Esophagus muscularis mucosa (tissue), 4 donors: ENCODE results near the gene RAB18. TPM values are rescaled to one million over a fixed set of nuclear protein-coding genes. Genes with fewer than 3 reads are reported as not detected.

Experiments used
- DNase-seq: peaks from one replicate; pipeline ENCODE4 v3.0.0-alpha.2; 2017; ENCODE audit errors: extremely low spot score
- H3K27ac ChIP-seq, 4 donors: fragments of 200-600 bp; sonication (generic); replicated peaks in 1 of 4; 1 replicate in 3 of 4; 2 replicates in 1 of 4; pipeline ENCODE4 v1.5.1; 2016 to 2019; ENCODE audit warnings: mild to moderate bottlenecking in 1 of 4
- H3K27me3 ChIP-seq, 4 donors: fragments of 200-600 bp; sonication (generic); one replicate each; pipeline versions ENCODE4 v1.5.1 to v1.6.0; 2016 to 2019
- H3K36me3 ChIP-seq, 4 donors: fragments of 200-600 bp; sonication (generic); one replicate each; pipeline ENCODE4 v1.5.1; 2016 to 2019
- H3K4me1 ChIP-seq, 4 donors: fragments of 200-600 bp; sonication (generic); one replicate each; pipeline ENCODE4 v1.5.1; 2016 to 2019
- H3K4me3 ChIP-seq, 4 donors: fragments of 200-600 bp; sonication (generic); 1 replicate in 2 of 4; 2 replicates in 2 of 4; pipeline ENCODE4 v1.5.1; 2016 to 2019; ENCODE audit warnings: mild to moderate bottlenecking in 4 of 4, moderate library complexity in 1 of 4
- H3K9me3 ChIP-seq, 4 donors: fragments of 200-600 bp; sonication (generic); 1 replicate in 3 of 4; 2 replicates in 1 of 4; pipeline ENCODE4 v1.5.1; 2016 to 2019
- CTCF ChIP-seq, 3 experiments: fragments of 200-600 bp in 2 of 3; fragments of 450-650 bp in 1 of 3; sonication (generic) in 2 of 3; IDR thresholded peaks; one replicate each; pipeline ENCODE4 v1.5.1; 2017 to 2019; ENCODE audit warnings: antibody characterized with exemption in 3 of 3, mild to moderate bottlenecking in 2 of 3, moderate library complexity in 1 of 3
- EP300 ChIP-seq: sonication (generic); formaldehyde crosslinking; IDR thresholded peaks from one replicate; pipeline ENCODE4 v1.6.1; 2017; ENCODE audit warnings: antibody characterized with exemption
- POLR2A ChIP-seq: fragments of 450-650 bp; IDR thresholded peaks from one replicate; pipeline ENCODE4 v1.6.1; 2017; ENCODE audit warnings: antibody characterized with exemption, moderate library complexity, mild to moderate bottlenecking, low read depth
- POLR2AphosphoS5 ChIP-seq, 2 donors: sonication (generic); formaldehyde crosslinking; IDR thresholded peaks; one replicate each; pipeline ENCODE4 v1.6.1; 2017; ENCODE audit warnings: antibody characterized with exemption in 2 of 2
- WGBS: methylation state at CpG from one replicate; pipeline ENCODE4 v1.1.5; 2018; 5-methylcytosine and 5-hydroxymethylcytosine counted together
- intact Hi-C: fragments of 100-400 bp; cut with DNase I; formaldehyde crosslinking; loops from one replicate; pipeline ENCODE4 v1.15.1; 2023
- total RNA-seq, 4 donors: library from RNA; depleted of rRNA; stranded (reverse); fragments of >200 nt; gene quantifications; one replicate each; pipeline versions ENCODE4 v1.1.0 to v1.2.1, GENCODE V29; 2016

RAB18 gene
- total RNA-seq, 4 donors from 2014 or later, result 37.1 to 51.7 (median 42.6) TPM

DNA sequence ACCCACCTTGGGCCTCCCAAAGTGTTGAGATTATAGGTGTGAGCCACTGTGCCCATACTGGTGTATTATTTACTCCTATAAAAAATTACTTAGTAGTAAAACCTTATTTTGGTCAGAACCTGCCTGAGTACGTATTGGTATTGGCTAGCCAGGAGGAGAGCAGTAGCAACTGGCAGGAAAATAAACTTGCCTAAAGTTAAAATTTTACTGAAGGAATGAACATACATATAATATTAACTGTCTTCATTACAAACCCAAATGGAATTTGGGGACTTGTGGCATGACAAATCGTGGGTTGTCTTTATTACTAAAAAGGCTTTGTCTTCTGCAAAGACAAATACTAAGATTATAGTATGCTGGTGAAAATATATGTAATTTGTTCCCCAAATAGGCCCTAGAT is 8.4 kb downstream of the RAB18 start:
- WGBS, result 92% methylated on average over 2 of the region's 2 CpGs
- intact Hi-C loops, result no loop called here
- no peak overlapping the region for H3K27ac ChIP-seq
- H3K36me3 ChIP-seq, result peaks cover 0 to 40% (median 19%) of the 10 kb centered on the region in 4 donors
- H3K4me1 ChIP-seq, result peaks cover 13 to 56% (median 37%) of the 10 kb centered on the region in 4 donors
- H3K27me3 ChIP-seq, result no peaks in the 10 kb centered on the region
- TF ChIP-seq EP300, result no peak
- no peak for TF ChIP-seq CTCF (IDR thresholded peaks at IDR 0.05)
- TF ChIP-seq POLR2AphosphoS5 (IDR thresholded peaks at IDR 0.05), result no peak
- no peak for TF ChIP-seq POLR2A
- H3K9me3 ChIP-seq, result no peaks in the 10 kb centered on the region
- no peak overlapping the region for H3K4me3 ChIP-seq
- no peak for DNase-seq

GRCh38 chr10:27513451-27514191 is 9.5 kb downstream of the RAB18 start:
- Histone ChIP-seq H3K36me3 (peaks cover 0 to 40% (median 19%) of the 10 kb centered on the region in 4 donors), H3K4me1 (peaks cover 13 to 48% (median 28%) of the 10 kb centered on the region in 4 donors), H3K27ac (no peak overlapping the region), H3K9me3 (no peaks in the 10 kb centered on the region), H3K4me3 (no peak overlapping the region), H3K27me3 (no peaks in the 10 kb centered on the region)
- 55% methylated on average over 3 of the region's 3 CpGs for whole genome bisulfite sequencing
- DNase-seq, result no peak
- intact Hi-C loops, result no loop called here
- TF ChIP-seq EP300 (no peak), POLR2AphosphoS5 (IDR thresholded peaks at IDR 0.05) (no peak), POLR2A (no peak), CTCF (IDR thresholded peaks at IDR 0.05) (no peak)

GRCh38 chr10:27514243-27514642 is 10.1 kb downstream of the RAB18 start:
- intact Hi-C loops, result no loop called here
- Histone ChIP-seq H3K27ac (no peak overlapping the region), H3K4me1 (peaks cover 9 to 42% (median 24%) of the 10 kb centered on the region in 4 donors), H3K27me3 (no peaks in the 10 kb centered on the region), H3K9me3 (no peaks in the 10 kb centered on the region), H3K4me3 (no peak overlapping the region), H3K36me3 (peaks cover 0 to 40% (median 19%) of the 10 kb centered on the region in 4 donors)
- TF ChIP-seq CTCF (IDR thresholded peaks at IDR 0.05) (no peak), EP300 (no peak), POLR2A (no peak), POLR2AphosphoS5 (IDR thresholded peaks at IDR 0.05) (no peak)
- no peak for DNase-seq
- WGBS, result 90% methylated on average over 3 of the region's 3 CpGs

GRCh38 chr10:27518261-27518660 is 14.2 kb downstream of the RAB18 start:
- H3K27ac ChIP-seq, result no peak overlapping the region
- H3K4me3 ChIP-seq, result no peak overlapping the region
- TF ChIP-seq POLR2AphosphoS5 (IDR thresholded peaks at IDR 0.05) (no peak), EP300 (no peak), CTCF (IDR thresholded peaks at IDR 0.05) (no peak), POLR2A (no peak)
- peaks cover 8 to 28% (median 15%) of the 10 kb centered on the region in 4 donors for H3K4me1 ChIP-seq
- no peaks in the 10 kb centered on the region for H3K9me3 ChIP-seq
- intact Hi-C loops, result no loop called here
- DNase-seq, result no peak
- no peaks in the 10 kb centered on the region for H3K27me3 ChIP-seq
- peaks cover 0 to 13% (median 4%) of the 10 kb centered on the region in 4 donors for H3K36me3 ChIP-seq
- WGBS, result 97% methylated on average over 2 of the region's 2 CpGs
